Ovary (tissue), 9 donors: Measurements from ENCODE around the gene SNCAIP. TPM values are rescaled to one million over a fixed set of nuclear protein-coding genes. Genes with fewer than 3 reads are reported as not detected.

ENCODE experiments used
- DNase-seq, 5 donors: peaks; one replicate each; pipeline ENCODE4 v3.0.0-alpha.2; 2019 to 2020
- H3K27ac ChIP-seq, 2 donors: fragments of 200-600 bp; one replicate each; pipeline versions ENCODE4 v1.5.1 to v1.8.0; 2019 to 2022
- H3K27me3 ChIP-seq: fragments of 200-600 bp; one replicate; pipeline ENCODE4 v1.8.0; 2022
- H3K36me3 ChIP-seq: fragments of 200-600 bp; sonication (generic); one replicate; pipeline ENCODE4 v1.5.1; 2019
- H3K4me1 ChIP-seq: one replicate; pipeline ENCODE4 v1.8.1; 2013; ENCODE audit warnings: mild to moderate bottlenecking, moderate library complexity; ENCODE audit not compliant: insufficient read depth
- H3K4me3 ChIP-seq: fragments of 200-600 bp; sonication (generic); one replicate; pipeline ENCODE4 v1.5.1; 2017
- H3K9me3 ChIP-seq, 2 donors: fragments of 200-600 bp in 1 of 2; sonication (generic) in 1 of 2; one replicate each; pipeline versions ENCODE4 v1.5.1 to v1.8.1; 2013 to 2019; ENCODE audit warnings: mild to moderate bottlenecking in 1 of 2, moderate library complexity in 1 of 2
- CTCF ChIP-seq, 3 donors: fragments of 450-650 bp in 2 of 3; fragments of 200-600 bp in 1 of 3; IDR thresholded peaks; one replicate each; pipeline versions ENCODE4 v1.5.1 to v1.8.0; 2016 to 2022; ENCODE audit warnings: antibody characterized with exemption in 3 of 3, mild to moderate bottlenecking in 1 of 3
- EP300 ChIP-seq: sonication (generic); formaldehyde crosslinking; IDR thresholded peaks from one replicate; pipeline ENCODE4 v1.6.1; 2017; ENCODE audit warnings: antibody characterized with exemption
- POLR2A ChIP-seq: fragments of 450-650 bp; IDR thresholded peaks from one replicate; pipeline ENCODE4 v1.6.1; 2017; ENCODE audit warnings: antibody characterized with exemption, mild to moderate bottlenecking, moderate library complexity
- WGBS, 3 donors: extraction: QIAGEN DNeasy Blood & Tissue Kit in 1 of 3; methylation state at CpG; one replicate each; pipeline versions ENCODE4 v1.1.5 to v1.1.7; 2013 to 2017; 5-methylcytosine and 5-hydroxymethylcytosine counted together
- intact Hi-C, 4 donors: fragments of 100-400 bp; cut with DNase I; formaldehyde crosslinking; loops; one replicate each; pipeline versions ENCODE4 v1.11.0 to v1.15.1; 2022 to 2023
- polyA plus RNA-seq, 2 donors: library from polyadenylated mRNA; stranded (reverse); fragments of 200-250 nt in 1 of 2; fragments of 350-450 nt in 1 of 2; fragmentation: Illumina TruSeq in 1 of 2; extraction: RNeasy Lipid Tissue Mini Kit (QIAGEN cat#74804) in 1 of 2; gene quantifications; one replicate each; pipeline ENCODE4 v1.2.3, GENCODE V29; 2013 to 2014
- total RNA-seq, 7 donors: library from RNA; depleted of rRNA in 2 of 7; stranded (reverse); fragments of >200 nt in 2 of 7; fragmentation: NEBNext Ultra II Directional in 3 of 7; extraction: Animal tissue kit (Norgen Biotek cat#: 25700) in 3 of 7; gene quantifications; one replicate each; pipeline versions ENCODE4 v1.1.0 to v1.2.4, GENCODE V29; 2016 to 2023
- donor health status: DM: no; HTN: no; CAD: no; lungs with moderate emphysema.
- donor health status: DM: no; HTN: no; CAD: no.
- donor health status: Bipolar disorder and iron deficiency.
- donor health status: DM: yes; HTN: yes; CAD: no.
- donor health status: DM: no; HTN: no; CAD: no.
- donor health status: DM: yes; HTN: yes; CAD: no.

SNCAIP gene
- total and polyA plus RNA-seq, 9 donors = 20.4 to 92.5 (median 46.9) TPM

GRCh38 chr5:122297587-122298298, 14.3 kb upstream of the SNCAIP start:
- H3K27me3 ChIP-seq = no peaks in the 10 kb centered on the region
- no peaks in the 10 kb centered on the region for H3K4me1 ChIP-seq
- H3K4me3 ChIP-seq = no peak overlapping the region
- DNase-seq = no peak
- no peaks in the 10 kb centered on the region for H3K36me3 ChIP-seq
- intact Hi-C loops = no loop called here
- TF ChIP-seq POLR2A (no peak), EP300 (no peak), CTCF (IDR thresholded peaks at IDR 0.05) (no peak)
- H3K9me3 ChIP-seq = no peaks in the 10 kb centered on the region
- no peak overlapping the region for H3K27ac ChIP-seq
- WGBS, 3 donors = 86 to 88% (median 87%) methylated on average over 6 of the region's 6 CpGs

GRCh38 chr5:122300374-122300773, 11.7 kb upstream of the SNCAIP start:
- DNase-seq = no peak
- 91 to 97% (median 92%) methylated on average over 1 of the region's 1 CpG for WGBS, 3 donors
- Histone ChIP-seq H3K4me3 (no peak overlapping the region), H3K4me1 (no peaks in the 10 kb centered on the region), H3K27me3 (no peaks in the 10 kb centered on the region), H3K36me3 (no peaks in the 10 kb centered on the region), H3K27ac (no peak overlapping the region), H3K9me3 (no peaks in the 10 kb centered on the region)
- intact Hi-C loops = no loop called here
- TF ChIP-seq POLR2A = no peak
- no peak for TF ChIP-seq EP300
- no peak for TF ChIP-seq CTCF (IDR thresholded peaks at IDR 0.05)

GRCh38 chr5:122301016-122301415, 11.0 kb upstream of the SNCAIP start:
- no peak overlapping the region for H3K27ac ChIP-seq
- TF ChIP-seq EP300 = no peak
- H3K27me3 ChIP-seq = no peaks in the 10 kb centered on the region
- no peak for DNase-seq
- H3K4me1 ChIP-seq = no peaks in the 10 kb centered on the region
- H3K36me3 ChIP-seq = no peaks in the 10 kb centered on the region
- intact Hi-C loops = no loop called here
- no peak overlapping the region for H3K4me3 ChIP-seq
- H3K9me3 ChIP-seq = no peaks in the 10 kb centered on the region
- WGBS, 3 donors = 3 to 6% (median 4%) methylated on average over 2 of the region's 2 CpGs

- intact Hi-C loops = loop anchor here in 1 of 4 donors (1.0 kb wide), 1 partner anchor 38 kb away; no protein-coding TSS in a partner anchor
- WGBS, 3 donors = 41 to 48% (median 43%) methylated on average over 2 of the region's 2 CpGs
Observed at GRCh38 chr5:122304471-122305215, 7.4 kb upstream of the SNCAIP start.

GRCh38 chr5:122306461-122306860, 5.6 kb upstream of the SNCAIP start:
- TF ChIP-seq POLR2A (no peak), CTCF (IDR thresholded peaks at IDR 0.05) (no peak), EP300 (no peak)
- WGBS, 3 donors = 36 to 49% (median 43%) methylated on average over 2 of the region's 2 CpGs
- H3K4me1 ChIP-seq = no peaks in the 10 kb centered on the region
- H3K9me3 ChIP-seq = no peaks in the 10 kb centered on the region
- H3K27ac ChIP-seq = no peak overlapping the region
- no peaks in the 10 kb centered on the region for H3K27me3 ChIP-seq
- no peak overlapping the region for H3K4me3 ChIP-seq
- H3K36me3 ChIP-seq = no peaks in the 10 kb centered on the region
- intact Hi-C loops = no loop called here
- no peak for DNase-seq

More at GRCh38 chr5:122304471-122305215, 7.4 kb upstream of the SNCAIP start:
- H3K27me3 ChIP-seq = no peaks in the 10 kb centered on the region
- no peaks in the 10 kb centered on the region for H3K9me3 ChIP-seq
- no peak for DNase-seq
- no peak for TF ChIP-seq EP300
- H3K27ac ChIP-seq = no peak overlapping the region
- H3K36me3 ChIP-seq = no peaks in the 10 kb centered on the region
- no peaks in the 10 kb centered on the region for H3K4me1 ChIP-seq
- H3K4me3 ChIP-seq = no peak overlapping the region
